Memory B cell (primary cell): ENCODE data around the gene ZNF697.
A peak's percentile ranks its signal among the peaks of the same experiment; 100 is the strongest.
"Not testable (repeated sequence)": the region's sequence is repeated elsewhere in the genome, so short reads cannot be mapped to it uniquely, and the experiment has no call there.

Experiments used
- ATAC-seq: fragments of 150-1000 bp; cut with Tn5 transposase; 2 replicates; pipeline ENCODE4 v1.10.0; 2021; ENCODE audit warnings: low read depth, mild to moderate bottlenecking, moderate library complexity
- DNase-seq, 2 donors: peaks; one replicate each; pipeline ENCODE4 v3.0.0; 2022; ENCODE audit warnings: low spot score in 2 of 2
- H3K27ac Mint-ChIP-seq: one replicate; pipeline ENCODE4 v1.8.0; 2022; ENCODE audit warnings: mild to moderate bottlenecking, moderate library complexity, mixed read lengths
- H3K27me3 Mint-ChIP-seq: one replicate; pipeline ENCODE4 v1.8.0; 2022; ENCODE audit warnings: mixed read lengths
- H3K36me3 Mint-ChIP-seq: one replicate; pipeline ENCODE4 v1.8.0; 2022; ENCODE audit warnings: mild to moderate bottlenecking, mixed read lengths
- H3K4me1 Mint-ChIP-seq: one replicate; pipeline ENCODE4 v1.8.0; 2022; ENCODE audit warnings: mixed read lengths
- H3K4me3 Mint-ChIP-seq: one replicate; pipeline ENCODE4 v1.8.0; 2022; ENCODE audit warnings: mild to moderate bottlenecking, moderate library complexity, mixed read lengths
- H3K9me3 Mint-ChIP-seq: one replicate; pipeline ENCODE4 v1.8.0; 2022; ENCODE audit warnings: mixed read lengths

The ZNF697 gene

GRCh38 chr1:119593805-119594204, 54.3 kb downstream of the ZNF697 start:
- ATAC-seq = no peak
- peaks cover 5% of the 10 kb centered on the region for H3K9me3 Mint-ChIP-seq
- peaks cover 7% of the 10 kb centered on the region for H3K27me3 Mint-ChIP-seq
- no peak for DNase-seq
- peaks cover 2% of the 10 kb centered on the region for H3K36me3 Mint-ChIP-seq
- no peak overlapping the region for H3K27ac Mint-ChIP-seq
- no peak overlapping the region for H3K4me3 Mint-ChIP-seq
- no peaks in the 10 kb centered on the region for H3K4me1 Mint-ChIP-seq

GRCh38 chr1:119590393-119590792, 57.7 kb downstream of the ZNF697 start:
- Mint-ChIP-seq H3K9me3 (peaks cover 5% of the 10 kb centered on the region), H3K4me3 (no peak overlapping the region), H3K27me3 (peaks cover 10% of the 10 kb centered on the region), H3K4me1 (peaks cover 4% of the 10 kb centered on the region), H3K27ac (no peak overlapping the region), H3K36me3 (peaks cover 4% of the 10 kb centered on the region)
- ATAC-seq (no peak), DNase-seq (no peak)

- no peak overlapping the region for H3K4me3 Mint-ChIP-seq
- peaks cover 4% of the 10 kb centered on the region for H3K4me1 Mint-ChIP-seq
- H3K36me3 Mint-ChIP-seq = peaks cover 2% of the 10 kb centered on the region
- no peak overlapping the region for H3K27ac Mint-ChIP-seq
- H3K9me3 Mint-ChIP-seq = peaks cover 4% of the 10 kb centered on the region
- DNase-seq (no peak), ATAC-seq (no peak)
- H3K27me3 Mint-ChIP-seq = peaks cover 5% of the 10 kb centered on the region
These were observed 59.4 kb downstream of the ZNF697 start for GRCh38 chr1:119588621-119589020.

- Mint-ChIP-seq H3K4me1 (peaks cover 6% of the 10 kb centered on the region), H3K4me3 (no peak overlapping the region), H3K36me3 (peaks cover 2% of the 10 kb centered on the region), H3K9me3 (no peaks in the 10 kb centered on the region), H3K27ac (no peak overlapping the region), H3K27me3 (peaks cover 3% of the 10 kb centered on the region)
- DNase-seq (no peak), ATAC-seq (no peak)
These were observed 60.7 kb downstream of the ZNF697 start for GRCh38 chr1:119587341-119587740.

GRCh38 chr1:119585801-119586200, 62.3 kb downstream of the ZNF697 start:
- not testable (repeated sequence) for H3K27ac Mint-ChIP-seq, DNase-seq, H3K27me3 Mint-ChIP-seq

GRCh38 chr1:119582801-119583200, 65.3 kb downstream of the ZNF697 start:
- H3K9me3 Mint-ChIP-seq = no peaks in the 10 kb centered on the region
- no peak overlapping the region for H3K4me3 Mint-ChIP-seq
- no peaks in the 10 kb centered on the region for H3K36me3 Mint-ChIP-seq
- H3K4me1 Mint-ChIP-seq = peaks cover 8% of the 10 kb centered on the region
- no peaks in the 10 kb centered on the region for H3K27me3 Mint-ChIP-seq
- peak; percentile 65 for ATAC-seq
- peak in 1 of 2 donors; percentile 4 for DNase-seq
- no peak overlapping the region for H3K27ac Mint-ChIP-seq

More at GRCh38 chr1:119585801-119586200, 62.3 kb downstream of the ZNF697 start:
- H3K9me3 Mint-ChIP-seq, H3K4me1 Mint-ChIP-seq, H3K36me3 Mint-ChIP-seq, H3K4me3 Mint-ChIP-seq, ATAC-seq: not testable (repeated sequence)

GRCh38 chr1:119581076-119581475, 67.0 kb downstream of the ZNF697 start:
- H3K27me3 Mint-ChIP-seq, DNase-seq, H3K4me1 Mint-ChIP-seq, H3K4me3 Mint-ChIP-seq, H3K9me3 Mint-ChIP-seq, H3K27ac Mint-ChIP-seq, ATAC-seq, H3K36me3 Mint-ChIP-seq: not testable (repeated sequence)

GRCh38 chr1:119573886-119574285, 74.2 kb downstream of the ZNF697 start:
- peaks cover 15% of the 10 kb centered on the region for H3K4me1 Mint-ChIP-seq
- peaks cover 4% of the 10 kb centered on the region for H3K36me3 Mint-ChIP-seq
- DNase-seq = no peak
- H3K9me3 Mint-ChIP-seq = no peaks in the 10 kb centered on the region
- peaks cover 4% of the 10 kb centered on the region for H3K27me3 Mint-ChIP-seq
- H3K27ac Mint-ChIP-seq = no peak overlapping the region
- no peak overlapping the region for H3K4me3 Mint-ChIP-seq
- no peak for ATAC-seq

- not testable (repeated sequence) for H3K36me3 Mint-ChIP-seq, H3K4me3 Mint-ChIP-seq, DNase-seq, ATAC-seq, H3K27me3 Mint-ChIP-seq, H3K9me3 Mint-ChIP-seq
- Mint-ChIP-seq H3K4me1 (peaks cover 28% of the 10 kb centered on the region), H3K27ac (peak overlapping the region; percentile 18)
These were observed 78.0 kb downstream of the ZNF697 start for GRCh38 chr1:119569930-119570622.
